ENCODE data around the gene NLGN1. TPM values are rescaled to one million over a fixed set of nuclear protein-coding genes. Genes with fewer than 3 reads are reported as not detected.

Gene NLGN1
- total and polyA plus RNA-seq, 5 donors, result 0.48 to 2.2 (median 0.97) TPM

GRCh38 chr3:173799060-173799816, 401.7 kb downstream of the NLGN1 start:
- intact Hi-C loops (cut with DNase I), result no loop called here
- WGBS, result 70% methylated on average over 4 of the region's 4 CpGs
- ATAC-seq, result no peak
- Histone ChIP-seq H3K9me3 (ENCODE audit: control insufficient read depth, low read length) (no peaks in the 10 kb centered on the region), H3K4me3 (ENCODE audit: low read length) (no peak overlapping the region), H3K27ac (ENCODE audit: low read length) (no peak overlapping the region), H3K27me3 (ENCODE audit: control insufficient read depth, insufficient read depth) (no peaks in the 10 kb centered on the region), H3K4me1 (ENCODE audit: control insufficient read depth, insufficient read depth, low read length) (no peaks in the 10 kb centered on the region)
- DNase-seq, result no peak

- ATAC-seq (no peak), DNase-seq (no peak)
- 73% methylated on average over 2 of the region's 2 CpGs for WGBS
- no peak overlapping the region for H3K27ac ChIP-seq (ENCODE audit: low read length)
- H3K4me3 ChIP-seq (ENCODE audit: low read length), result no peak overlapping the region
- no peaks in the 10 kb centered on the region for H3K9me3 ChIP-seq (ENCODE audit: control insufficient read depth, low read length)
- H3K4me1 ChIP-seq (ENCODE audit: control insufficient read depth, insufficient read depth, low read length), result no peaks in the 10 kb centered on the region
- no peaks in the 10 kb centered on the region for H3K27me3 ChIP-seq (ENCODE audit: control insufficient read depth, insufficient read depth)
- intact Hi-C loops (cut with DNase I), result no loop called here
These were observed 402.6 kb downstream of the NLGN1 start for GRCh38 chr3:173800154-173800553.

- intact Hi-C loops (cut with DNase I), result no loop called here
- Histone ChIP-seq H3K27me3 (ENCODE audit: control insufficient read depth, insufficient read depth) (no peaks in the 10 kb centered on the region), H3K4me1 (ENCODE audit: control insufficient read depth, insufficient read depth, low read length) (no peaks in the 10 kb centered on the region), H3K4me3 (ENCODE audit: low read length) (no peak overlapping the region), H3K9me3 (ENCODE audit: control insufficient read depth, low read length) (no peaks in the 10 kb centered on the region), H3K27ac (ENCODE audit: low read length) (no peak overlapping the region)
- no peak for DNase-seq
- no peak for ATAC-seq
- 88% methylated on average over 3 of the region's 3 CpGs for WGBS
These were observed 417.3 kb downstream of the NLGN1 start for GRCh38 chr3:173814809-173815208.

- Histone ChIP-seq H3K27me3 (ENCODE audit: control insufficient read depth, insufficient read depth) (no peaks in the 10 kb centered on the region), H3K9me3 (ENCODE audit: control insufficient read depth, low read length) (no peaks in the 10 kb centered on the region), H3K4me3 (ENCODE audit: low read length) (no peak overlapping the region), H3K27ac (ENCODE audit: low read length) (no peak overlapping the region), H3K4me1 (ENCODE audit: control insufficient read depth, insufficient read depth, low read length) (no peaks in the 10 kb centered on the region)
- intact Hi-C loops (cut with DNase I), result no loop called here
- no peak for DNase-seq
- WGBS, result 79% methylated on average over 5 of the region's 5 CpGs
- no peak for ATAC-seq
These were observed 421.8 kb downstream of the NLGN1 start for GRCh38 chr3:173819368-173819767.

GRCh38 chr3:173823911-173824460, 426.4 kb downstream of the NLGN1 start:
- DNase-seq (no peak), ATAC-seq (no peak)
- intact Hi-C loops (cut with DNase I), result no loop called here
- H3K4me1 ChIP-seq (ENCODE audit: control insufficient read depth, insufficient read depth, low read length), result no peaks in the 10 kb centered on the region
- no peaks in the 10 kb centered on the region for H3K9me3 ChIP-seq (ENCODE audit: control insufficient read depth, low read length)
- no peak overlapping the region for H3K27ac ChIP-seq (ENCODE audit: low read length)
- no peaks in the 10 kb centered on the region for H3K27me3 ChIP-seq (ENCODE audit: control insufficient read depth, insufficient read depth)
- WGBS, result 77% methylated on average over 1 of the region's 1 CpG
- no peak overlapping the region for H3K4me3 ChIP-seq (ENCODE audit: low read length)

GRCh38 chr3:173825730-173826129, 428.2 kb downstream of the NLGN1 start:
- no peaks in the 10 kb centered on the region for H3K9me3 ChIP-seq (ENCODE audit: control insufficient read depth, low read length)
- intact Hi-C loops (cut with DNase I), result no loop called here
- ATAC-seq, result no peak
- H3K4me3 ChIP-seq (ENCODE audit: low read length), result no peak overlapping the region
- H3K27me3 ChIP-seq (ENCODE audit: control insufficient read depth, insufficient read depth), result no peaks in the 10 kb centered on the region
- no peaks in the 10 kb centered on the region for H3K4me1 ChIP-seq (ENCODE audit: control insufficient read depth, insufficient read depth, low read length)
- no peak for DNase-seq
- 71% methylated on average over 1 of the region's 1 CpG for WGBS
- no peak overlapping the region for H3K27ac ChIP-seq (ENCODE audit: low read length)

GRCh38 chr3:173826416-173826815, 428.9 kb downstream of the NLGN1 start:
- intact Hi-C loops (cut with DNase I), result no loop called here
- 75% methylated on average over 6 of the region's 6 CpGs for WGBS

GRCh38 chr3:173826901-173827609, 429.5 kb downstream of the NLGN1 start:
- Histone ChIP-seq H3K27me3 (ENCODE audit: control insufficient read depth, insufficient read depth) (no peaks in the 10 kb centered on the region), H3K4me3 (ENCODE audit: low read length) (no peak overlapping the region), H3K4me1 (ENCODE audit: control insufficient read depth, insufficient read depth, low read length) (no peaks in the 10 kb centered on the region), H3K9me3 (ENCODE audit: control insufficient read depth, low read length) (no peaks in the 10 kb centered on the region), H3K27ac (ENCODE audit: low read length) (no peak overlapping the region)
- ATAC-seq (no peak), DNase-seq (no peak)
- WGBS, result 39% methylated on average over 3 of the region's 3 CpGs
- intact Hi-C loops (cut with DNase I), result no loop called here

More at GRCh38 chr3:173826416-173826815, 428.9 kb downstream of the NLGN1 start:
- H3K4me1 ChIP-seq (ENCODE audit: control insufficient read depth, insufficient read depth, low read length), result no peaks in the 10 kb centered on the region
- no peak overlapping the region for H3K4me3 ChIP-seq (ENCODE audit: low read length)
- DNase-seq (no peak), ATAC-seq (no peak)
- no peaks in the 10 kb centered on the region for H3K9me3 ChIP-seq (ENCODE audit: control insufficient read depth, low read length)
- H3K27ac ChIP-seq (ENCODE audit: low read length), result no peak overlapping the region
- H3K27me3 ChIP-seq (ENCODE audit: control insufficient read depth, insufficient read depth), result no peaks in the 10 kb centered on the region

- Histone ChIP-seq H3K27ac (ENCODE audit: low read length) (no peak overlapping the region), H3K4me3 (ENCODE audit: low read length) (no peak overlapping the region), H3K9me3 (ENCODE audit: control insufficient read depth, low read length) (no peaks in the 10 kb centered on the region), H3K4me1 (ENCODE audit: control insufficient read depth, insufficient read depth, low read length) (no peaks in the 10 kb centered on the region), H3K27me3 (ENCODE audit: control insufficient read depth, insufficient read depth) (no peaks in the 10 kb centered on the region)
- no peak for DNase-seq
- ATAC-seq, result no peak
- WGBS, result 78% methylated on average over 4 of the region's 4 CpGs
- intact Hi-C loops (cut with DNase I), result no loop called here
These were observed 441.1 kb downstream of the NLGN1 start for GRCh38 chr3:173838644-173839043.

GRCh38 chr3:173839859-173840258, 442.3 kb downstream of the NLGN1 start:
- Histone ChIP-seq H3K27ac (ENCODE audit: low read length) (no peak overlapping the region), H3K4me3 (ENCODE audit: low read length) (no peak overlapping the region), H3K27me3 (ENCODE audit: control insufficient read depth, insufficient read depth) (no peaks in the 10 kb centered on the region), H3K4me1 (ENCODE audit: control insufficient read depth, insufficient read depth, low read length) (no peaks in the 10 kb centered on the region), H3K9me3 (ENCODE audit: control insufficient read depth, low read length) (no peaks in the 10 kb centered on the region)
- 80% methylated on average over 3 of the region's 3 CpGs for WGBS
- DNase-seq (no peak), ATAC-seq (no peak)
- intact Hi-C loops (cut with DNase I), result no loop called here

GRCh38 chr3:173841334-173841733, 443.8 kb downstream of the NLGN1 start:
- no peaks in the 10 kb centered on the region for H3K9me3 ChIP-seq (ENCODE audit: control insufficient read depth, low read length)
- no peak for DNase-seq
- H3K27ac ChIP-seq (ENCODE audit: low read length), result no peak overlapping the region
- intact Hi-C loops (cut with DNase I), result no loop called here
- H3K27me3 ChIP-seq (ENCODE audit: control insufficient read depth, insufficient read depth), result no peaks in the 10 kb centered on the region
- no peak overlapping the region for H3K4me3 ChIP-seq (ENCODE audit: low read length)
- H3K4me1 ChIP-seq (ENCODE audit: control insufficient read depth, insufficient read depth, low read length), result no peaks in the 10 kb centered on the region
- WGBS, result 66% methylated on average over 1 of the region's 1 CpG
- ATAC-seq, result no peak

Measured in right cardiac atrium (tissue), 5 donors.